OCI-LY7 (cell line): ENCODE results near the gene IL1RAPL1. TPM values are rescaled to one million over a fixed set of nuclear protein-coding genes. Genes with fewer than 3 reads are reported as not detected.

Experiments
- BruUV-seq: library from RNA; stranded (reverse); fragments of 400-500 nt; replicated peaks from 2 replicates; lab custom pipeline; 2021; lab: Mats Ljungman, UMichigan
- CTCF ChIA-PET: fragments of 300-600 bp; sonication (Branson Sonifier 250); formaldehyde crosslinking; loops from one replicate; lab custom pipeline; 2022; ENCODE audit warnings: antibody characterized with exemption; ENCODE audit not compliant: unreplicated experiment; lab: Charles Lee
- POLR2A ChIA-PET: fragments of 300-600 bp; sonication (Branson Sonifier 250); formaldehyde crosslinking; loops from one replicate; lab custom pipeline; 2022; ENCODE audit warnings: antibody characterized with exemption; lab: Charles Lee
- DNase-seq: peaks from one replicate; pipeline ENCODE4 v3.0.0-alpha.2; 2015; ENCODE audit warnings: low spot score
- H2AFZ ChIP-seq: fragments of 200-600 bp; sonication (generic), shearing (Covaris generic); 2 replicates; pipeline ENCODE4 v1.6.1; 2014; ENCODE audit warnings: mild to moderate bottlenecking, antibody characterized with exemption, low read length, moderate library complexity
- H3K27ac ChIP-seq: fragments of 200-600 bp; sonication (generic); 2 replicates; pipeline ENCODE4 v1.5.1; 2014; ENCODE audit warnings: mixed run types, low read depth, mild to moderate bottlenecking, moderate library complexity, low read length, inconsistent platforms; ENCODE audit not compliant: poor library complexity, severe bottlenecking
- H3K36me3 ChIP-seq: fragments of 200-600 bp; sonication (generic); 2 replicates; pipeline ENCODE4 v1.6.1; 2014; ENCODE audit warnings: mild to moderate bottlenecking, antibody characterized with exemption, low read length, moderate library complexity, mixed read lengths; ENCODE audit not compliant: insufficient read depth
- H3K4me1 ChIP-seq: fragments of 200-600 bp; sonication (generic); 2 replicates; pipeline ENCODE4 v1.5.1; 2014; ENCODE audit warnings: mild to moderate bottlenecking, low read length; ENCODE audit not compliant: insufficient read depth, poor library complexity, severe bottlenecking
- H3K4me2 ChIP-seq: fragments of 200-600 bp; sonication (generic); 2 replicates; pipeline ENCODE4 v1.6.1; 2014; ENCODE audit warnings: mild to moderate bottlenecking, low read length
- H3K4me3 ChIP-seq: fragments of 200-600 bp; sonication (generic); 2 replicates; pipeline ENCODE4 v1.5.1; 2014; ENCODE audit warnings: mild to moderate bottlenecking, low read depth, low read length; ENCODE audit not compliant: poor library complexity, severe bottlenecking
- H3K79me2 ChIP-seq: fragments of 200-600 bp; sonication (generic); 2 replicates; pipeline ENCODE4 v1.6.1; 2016; ENCODE audit warnings: low read depth, mild to moderate bottlenecking, low read length, moderate library complexity, mixed read lengths; ENCODE audit not compliant: insufficient read depth
- H3K9me2 ChIP-seq: fragments of 200-600 bp; sonication (generic); 2 replicates; pipeline ENCODE4 v1.6.1; 2016; ENCODE audit warnings: mild to moderate bottlenecking, low read length, mixed read lengths; ENCODE audit not compliant: insufficient read depth
- H3K9me3 ChIP-seq: fragments of 200-600 bp; sonication (generic); 2 replicates; pipeline ENCODE4 v1.6.1; 2014; ENCODE audit warnings: mild to moderate bottlenecking, mixed run types, low read length, mixed read lengths
- H4K20me1 ChIP-seq: fragments of 200-600 bp; sonication (generic); 2 replicates; pipeline ENCODE4 v1.6.1; 2014; ENCODE audit warnings: mild to moderate bottlenecking, antibody characterized with exemption, low read length, moderate library complexity, mixed read lengths; ENCODE audit not compliant: insufficient read depth
- CTCF ChIP-seq: fragments of 200-600 bp; sonication (generic); conservative IDR thresholded peaks from 2 replicates; pipeline ENCODE4 v1.5.1; 2014; ENCODE audit warnings: mild to moderate bottlenecking, antibody characterized with exemption, low read length, moderate library complexity, mixed read lengths
- EZH2phosphoT487 ChIP-seq: fragments of 200-600 bp; sonication (generic); IDR thresholded peaks from 2 replicates; pipeline ENCODE4 v1.6.1; 2018; ENCODE audit warnings: low read depth, borderline replicate concordance, mild to moderate bottlenecking, mixed run types, antibody characterized with exemption, low read length, moderate library complexity, mixed read lengths
- intact Hi-C: fragments of 100-400 bp; cut with micrococcal nuclease; formaldehyde crosslinking; loops from one replicate; pipeline ENCODE4 v1.10.0; 2022; ENCODE audit not compliant: unreplicated experiment
- total RNA-seq, 2 experiments: library from RNA; depleted of rRNA in 1 of 2; stranded (reverse); fragments of >200 nt in 1 of 2; shearing (Covaris generic) in 1 of 2; gene quantifications; 2 replicates each; pipeline ENCODE4 v1.2.3, GENCODE V29; 2014 to 2022

IL1RAPL1 gene
- total RNA-seq, 2 experiments from 2014 or later, result not detected

- H3K4me3 ChIP-seq, result no peak overlapping the region
- no peak for TF ChIP-seq CTCF
- no peak for TF ChIP-seq EZH2phosphoT487
- H3K4me1 ChIP-seq, result no peaks in the 10 kb centered on the region
- no peak overlapping the region for H2AFZ ChIP-seq
- no peaks in the 10 kb centered on the region for H3K36me3 ChIP-seq
- H3K9me2 ChIP-seq, result no peaks in the 10 kb centered on the region
- intact Hi-C loops, result no loop called here
- no TSS peak for BruUV-seq
- no peak for DNase-seq
- CTCF ChIA-PET, result no interaction called here
- no peaks in the 10 kb centered on the region for H3K9me3 ChIP-seq
- H3K4me2 ChIP-seq, result no peak overlapping the region
- no peaks in the 10 kb centered on the region for H3K79me2 ChIP-seq
- no peak overlapping the region for H3K27ac ChIP-seq
- POLR2A ChIA-PET, result no interaction called here
- H4K20me1 ChIP-seq, result no peaks in the 10 kb centered on the region
Measured at GRCh38 chrX:29487214-29487613, 900.0 kb downstream of the IL1RAPL1 start.

GRCh38 chrX:29487714-29488113 is 900.5 kb downstream of the IL1RAPL1 start:
- Histone ChIP-seq H3K4me2 (no peak overlapping the region), H2AFZ (no peak overlapping the region), H3K9me2 (no peaks in the 10 kb centered on the region), H3K4me1 (no peaks in the 10 kb centered on the region), H3K36me3 (no peaks in the 10 kb centered on the region), H3K4me3 (no peak overlapping the region), H4K20me1 (no peaks in the 10 kb centered on the region), H3K79me2 (no peaks in the 10 kb centered on the region), H3K27ac (no peak overlapping the region), H3K9me3 (no peaks in the 10 kb centered on the region)
- no TSS peak for BruUV-seq
- ChIA-PET POLR2A (no interaction called here), CTCF (no interaction called here)
- no peak for DNase-seq
- intact Hi-C loops, result no loop called here
- TF ChIP-seq CTCF (no peak), EZH2phosphoT487 (no peak)

- intact Hi-C loops, result no loop called here
- Histone ChIP-seq H3K36me3 (no peaks in the 10 kb centered on the region), H3K27ac (no peak overlapping the region), H3K9me2 (no peaks in the 10 kb centered on the region), H3K4me2 (no peak overlapping the region), H2AFZ (no peak overlapping the region), H3K79me2 (no peaks in the 10 kb centered on the region), H3K9me3 (no peaks in the 10 kb centered on the region), H3K4me3 (no peak overlapping the region), H3K4me1 (no peaks in the 10 kb centered on the region), H4K20me1 (no peaks in the 10 kb centered on the region)
- no TSS peak for BruUV-seq
- POLR2A ChIA-PET, result interaction anchor here (0.7 kb wide), 1 partner anchor 106 kb away, joined by 3 read pairs; no protein-coding TSS in a partner anchor
- DNase-seq, result no peak
- CTCF ChIA-PET, result no interaction called here
- TF ChIP-seq EZH2phosphoT487 (no peak), CTCF (no peak)
Measured at GRCh38 chrX:29488919-29489318, 901.7 kb downstream of the IL1RAPL1 start.
